HG03045 (cell line): ENCODE data around the gene SLC6A8.

ENCODE experiments used
- ATAC-seq: cut with Tn5 transposase; IDR thresholded peaks from one replicate; pipeline ENCODE4 v1.9.1; 2021; ENCODE audit warnings: mild to moderate bottlenecking, moderate library complexity; ENCODE audit not compliant: unreplicated experiment

Gene SLC6A8

DNA sequence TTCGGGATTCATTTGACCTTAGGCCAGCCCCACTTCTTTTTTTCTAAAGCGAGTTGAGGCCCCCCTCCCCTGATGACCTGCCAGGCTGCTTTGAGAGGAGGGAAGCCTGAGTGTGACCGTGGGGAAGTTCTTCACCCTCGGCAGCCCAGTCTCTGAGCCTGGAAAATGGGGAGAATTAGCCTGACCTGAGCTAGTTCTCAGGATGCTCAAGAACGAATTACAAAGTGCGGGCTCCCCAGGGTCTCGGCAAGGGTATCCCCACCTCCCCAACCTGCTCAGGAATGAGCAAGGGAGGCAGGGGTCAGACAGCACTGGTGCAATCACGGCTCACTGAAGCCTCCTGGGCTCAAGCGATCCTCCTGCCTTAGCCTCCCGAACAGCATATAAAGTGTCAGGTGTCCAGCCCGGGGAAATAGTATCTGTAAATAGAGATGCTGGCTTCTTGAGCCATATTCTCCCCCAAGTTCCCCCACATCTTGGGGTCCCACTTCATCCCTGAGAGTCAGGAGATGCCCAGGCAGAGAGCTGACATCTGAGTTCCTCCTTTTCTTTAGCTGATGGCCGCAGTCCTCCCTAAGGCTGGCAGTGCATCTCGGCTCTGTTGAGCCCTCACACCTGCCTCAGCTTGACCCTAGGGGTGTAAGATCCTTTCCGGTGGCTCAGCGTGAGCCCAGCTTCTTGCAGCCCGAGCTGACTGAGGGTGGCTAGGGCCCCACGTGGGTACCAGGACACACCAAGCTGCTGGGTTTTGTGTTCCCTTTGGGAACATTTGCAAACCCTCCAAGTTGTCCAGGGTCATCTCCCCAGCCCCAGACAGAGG lies 39.2 kb upstream of the SLC6A8 start:
- no peak for ATAC-seq

DNA sequence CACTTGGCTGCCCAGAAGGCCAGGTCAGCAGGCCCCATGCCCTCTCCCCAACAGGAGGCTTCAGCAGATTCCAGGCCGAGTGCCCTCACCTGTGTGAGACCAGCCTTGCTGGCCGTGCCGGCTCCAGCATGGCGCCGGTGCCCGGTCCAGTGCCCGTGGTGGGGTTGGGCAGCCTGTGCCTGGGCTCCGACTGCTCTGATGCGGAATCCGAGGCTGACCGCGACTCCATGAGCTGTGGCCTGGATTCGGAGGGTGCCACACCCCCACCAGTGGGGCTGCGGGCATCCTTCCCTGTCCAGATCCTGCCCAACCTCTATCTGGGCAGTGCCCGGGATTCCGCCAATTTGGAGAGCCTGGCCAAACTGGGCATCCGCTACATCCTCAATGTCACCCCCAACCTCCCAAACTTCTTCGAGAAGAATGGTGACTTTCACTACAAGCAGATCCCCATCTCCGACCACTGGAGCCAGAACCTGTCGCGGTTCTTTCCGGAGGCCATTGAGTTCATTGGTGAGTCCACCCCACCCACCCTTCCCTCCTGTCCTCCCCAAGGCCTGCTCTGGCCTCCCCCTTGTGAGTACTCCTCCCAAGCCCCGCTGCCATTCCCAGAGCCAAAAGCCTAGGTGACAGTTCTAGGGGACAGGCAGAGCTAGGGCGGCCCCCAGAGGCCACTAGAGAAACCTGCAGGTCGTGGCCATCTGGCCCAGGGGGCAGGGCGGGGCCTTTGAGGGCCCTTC lies 38.4 kb upstream of the SLC6A8 start:
- ATAC-seq, result no peak

GRCh38 chrX:153649915-153650782 lies 37.6 kb upstream of the SLC6A8 start:
- ATAC-seq, result no peak

DNA sequence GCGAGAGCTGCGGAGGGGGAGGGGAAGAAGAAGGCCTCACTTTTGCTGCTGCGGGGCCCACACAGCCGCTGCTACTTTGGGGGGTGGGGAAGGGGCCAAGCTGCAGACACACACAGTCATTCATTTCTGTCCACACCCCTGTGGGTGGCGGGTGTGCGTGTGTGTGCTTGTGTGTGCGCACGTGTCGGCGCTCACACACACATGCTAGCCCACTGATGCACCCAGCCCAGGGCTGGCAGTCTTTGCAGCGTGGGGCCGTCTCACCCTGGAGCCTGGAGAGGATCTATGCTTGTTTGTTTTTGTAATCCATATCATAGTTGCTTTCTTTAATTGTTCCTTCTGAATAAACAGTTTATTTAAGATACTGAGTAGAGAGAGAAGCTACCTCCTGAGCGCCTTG lies 36.8 kb upstream of the SLC6A8 start:
- no peak for ATAC-seq

DNA sequence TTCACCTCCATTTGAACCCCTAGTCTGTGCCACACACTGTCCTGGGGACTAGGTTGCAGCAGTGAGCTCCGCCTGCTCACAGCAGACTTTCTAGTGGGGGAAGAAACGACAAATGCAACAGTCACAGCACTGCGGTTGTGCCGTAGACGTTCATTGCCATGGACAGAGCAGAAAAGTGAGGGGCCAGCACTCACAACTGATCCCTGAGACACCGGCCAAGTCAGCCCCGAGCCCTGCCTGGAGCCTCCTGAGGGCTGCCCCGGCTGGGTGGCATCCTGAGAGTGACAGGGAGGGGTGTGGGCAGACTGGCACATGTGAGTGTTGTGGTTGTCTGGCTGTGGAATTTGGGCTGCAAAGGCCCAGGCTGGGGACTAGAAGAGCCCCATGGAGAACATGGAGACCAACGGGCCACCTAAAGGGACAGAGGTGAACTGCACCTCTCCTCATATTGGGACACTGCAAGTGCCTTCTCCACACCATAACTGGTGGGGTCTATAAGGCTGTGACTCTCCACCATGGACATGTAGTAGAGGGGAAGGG lies 36.1 kb upstream of the SLC6A8 start:
- ATAC-seq, result no peak

DNA sequence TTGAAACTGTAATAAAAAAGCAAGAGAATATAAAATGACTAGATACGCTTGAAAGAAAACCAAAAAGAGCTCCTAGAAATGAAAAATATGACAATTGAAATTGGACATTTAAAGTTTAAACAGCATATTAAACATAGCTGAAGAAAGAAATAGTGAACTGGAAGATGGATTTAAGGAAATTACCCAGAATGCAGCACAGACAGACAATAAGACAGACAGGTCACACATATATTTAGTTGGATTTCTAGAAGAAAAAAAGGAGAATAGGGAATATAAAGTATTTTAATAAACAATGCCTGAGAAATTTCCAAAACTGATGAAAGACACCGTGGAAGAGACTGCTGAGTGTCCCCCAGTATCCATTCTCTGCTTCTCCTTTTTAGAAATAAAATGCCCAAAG lies 34.2 kb upstream of the SLC6A8 start:
- no peak for ATAC-seq

DNA sequence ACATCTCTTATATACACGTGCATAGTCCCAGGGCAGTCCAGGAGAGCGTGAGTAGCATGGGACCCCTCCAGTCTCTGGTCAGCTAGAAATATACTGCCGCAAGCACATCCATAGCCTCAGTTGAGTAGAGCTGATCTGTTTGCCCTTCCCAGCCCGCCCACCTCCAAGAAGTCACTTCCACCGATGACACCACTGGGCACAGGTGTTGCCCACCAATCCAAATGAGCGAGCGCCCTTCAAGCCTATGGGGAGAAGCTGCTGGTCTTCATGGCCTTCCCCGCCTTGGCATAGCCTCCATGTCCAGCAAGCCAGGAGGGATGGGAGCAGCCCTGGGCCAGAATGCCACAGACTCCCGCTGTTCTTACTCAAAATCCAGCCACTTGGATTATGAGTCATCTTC lies 30.6 kb upstream of the SLC6A8 start:
- ATAC-seq, result no peak

DNA sequence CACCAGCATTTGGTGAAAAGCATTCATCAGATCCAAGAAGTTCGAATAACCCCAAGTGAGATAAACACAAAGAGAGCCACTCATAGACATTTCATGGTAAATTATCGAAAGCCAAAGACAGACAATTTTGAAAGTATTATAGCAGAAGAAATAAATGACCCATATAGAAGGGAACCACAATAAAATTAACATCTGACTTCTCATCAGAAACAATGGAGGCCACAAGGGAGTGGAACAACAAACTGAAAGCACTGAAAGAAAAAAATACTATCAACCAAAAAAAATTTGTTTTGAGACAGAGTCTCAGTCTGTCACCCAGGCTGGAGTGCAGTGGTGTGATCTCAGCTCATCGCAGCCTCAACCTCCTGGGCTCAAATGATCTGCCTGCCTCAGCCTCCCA lies 28.5 kb upstream of the SLC6A8 start:
- no peak for ATAC-seq

DNA sequence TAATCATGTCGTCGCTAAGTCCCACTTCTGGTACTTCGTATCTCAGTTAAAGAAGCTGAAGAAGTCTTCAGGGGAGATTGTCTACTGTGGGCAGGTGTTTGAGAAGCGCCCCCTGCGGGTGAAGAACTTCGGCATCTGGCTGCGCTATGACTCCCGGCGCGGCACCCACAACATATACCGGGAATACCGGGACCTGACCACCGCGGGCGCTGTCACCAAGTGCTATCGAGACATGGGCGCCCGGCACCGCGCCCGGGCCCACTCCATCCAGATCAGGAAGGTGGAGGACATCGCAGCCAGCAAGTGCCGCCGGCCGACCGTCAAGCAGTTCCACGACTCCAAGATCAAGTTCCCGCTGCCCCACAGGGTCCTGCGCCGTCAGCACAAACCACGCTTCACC lies 25.5 kb upstream of the SLC6A8 start:
- ATAC-seq, result no peak

GRCh38 chrX:153665726-153666306 lies 21.9 kb upstream of the SLC6A8 start:
- no peak for ATAC-seq

- no peak for ATAC-seq
These were observed 20.3 kb upstream of the SLC6A8 start for GRCh38 chrX:153667281-153667955.

DNA sequence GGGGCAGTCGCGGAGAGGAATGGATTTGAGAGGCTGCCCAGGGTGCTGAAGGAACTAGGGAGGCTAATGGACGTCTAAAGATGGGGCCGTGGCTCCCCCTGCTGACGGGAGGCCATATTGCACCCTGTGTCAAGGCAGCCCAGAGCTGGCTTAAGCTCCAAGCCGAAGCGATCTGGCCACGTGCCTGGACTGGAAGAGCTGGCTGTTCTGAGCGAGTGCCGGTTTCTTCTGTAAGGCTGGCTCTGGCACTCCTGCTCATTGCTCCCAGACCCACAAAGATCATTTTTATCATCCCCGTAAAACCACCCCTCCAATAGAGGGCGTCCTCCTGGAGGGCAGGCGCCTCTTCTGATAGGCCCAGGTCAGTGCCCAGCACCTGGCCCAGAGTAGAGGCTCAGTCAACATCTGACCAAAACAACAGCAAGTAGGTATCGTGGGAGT lies 19.8 kb upstream of the SLC6A8 start:
- no peak for ATAC-seq

GRCh38 chrX:153668423-153669173 lies 19.1 kb upstream of the SLC6A8 start:
- ATAC-seq, result no peak

DNA sequence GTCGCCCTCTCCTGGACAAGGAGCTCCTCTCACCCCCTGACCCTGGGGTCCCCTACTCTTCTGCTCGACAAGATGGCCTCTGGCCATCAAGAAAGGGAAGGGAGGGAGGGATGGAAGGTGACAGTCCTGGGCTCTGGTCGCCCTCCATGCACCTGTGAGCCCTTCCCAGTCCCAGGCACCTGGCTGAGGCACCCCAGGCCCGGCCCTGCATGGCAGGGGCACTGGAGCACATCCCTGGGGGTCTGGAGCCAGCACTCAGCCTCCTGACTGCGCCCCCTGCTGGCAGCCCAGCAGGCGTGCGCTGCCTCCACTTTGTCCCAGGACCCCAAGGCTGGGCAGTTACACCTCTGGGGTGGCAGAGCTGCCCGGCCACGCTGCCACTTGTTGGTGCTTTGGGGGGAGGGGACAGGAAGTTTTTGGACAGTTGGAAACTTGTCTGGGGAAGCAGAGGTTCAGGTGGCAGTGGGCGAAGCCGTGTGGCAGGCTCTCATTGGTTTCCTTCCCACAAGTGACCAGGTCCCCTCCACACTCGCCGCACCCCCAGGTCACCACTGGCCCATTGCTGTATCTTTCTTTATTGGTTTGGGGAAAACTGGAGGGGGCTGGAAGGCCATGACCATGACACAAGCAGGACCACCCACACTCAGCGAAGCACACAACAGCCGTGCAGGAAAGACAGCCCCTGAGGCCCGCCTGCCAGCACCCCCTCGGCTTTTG lies 18.4 kb upstream of the SLC6A8 start:
- no peak for ATAC-seq

GRCh38 chrX:153669901-153670731 lies 17.6 kb upstream of the SLC6A8 start:
- no peak for ATAC-seq

DNA sequence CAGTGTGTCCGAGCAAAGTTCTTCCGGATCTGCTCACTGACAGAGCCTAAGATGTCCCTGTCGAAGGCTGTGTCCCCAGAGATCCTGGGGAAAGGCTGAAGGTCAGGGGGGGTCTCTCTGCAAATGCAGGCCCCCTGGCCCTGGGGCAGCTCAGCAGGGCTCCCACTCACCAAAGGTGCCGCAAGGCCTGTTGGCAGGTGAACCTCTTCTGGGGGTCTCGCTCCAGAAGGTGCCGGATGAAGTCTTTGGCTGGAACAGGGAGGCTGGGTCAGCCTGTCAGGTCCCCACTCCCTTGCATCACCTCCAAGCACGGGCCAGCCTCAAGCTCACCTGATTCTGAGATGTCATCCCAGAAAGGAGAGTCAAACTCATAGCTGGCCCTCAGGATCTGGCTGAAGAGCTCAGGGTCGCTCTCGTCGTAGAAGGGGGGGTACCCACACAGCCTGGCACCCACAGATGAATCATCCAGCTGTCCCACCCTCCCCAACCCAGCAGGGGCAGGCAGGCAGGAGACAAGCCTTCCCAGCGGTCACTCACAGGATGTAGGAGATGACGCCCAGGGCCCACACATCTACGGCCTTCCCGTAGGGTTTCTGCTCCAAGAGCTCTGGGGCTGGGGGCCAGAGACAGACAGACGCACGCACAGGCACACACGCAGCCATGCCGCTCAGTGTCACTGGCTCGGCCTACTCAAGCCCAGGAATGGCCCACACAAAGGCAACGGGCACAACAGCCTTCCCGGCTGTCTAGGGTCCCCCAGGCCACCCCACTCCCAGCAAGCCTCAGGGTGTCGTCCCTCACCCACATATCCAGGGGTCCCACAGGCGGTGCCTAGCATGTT lies 16.8 kb upstream of the SLC6A8 start:
- ATAC-seq, result no peak
